ENCODE results near the gene LSS. TPM values are rescaled to one million over a fixed set of nuclear protein-coding genes. Genes with fewer than 3 reads are reported as not detected.
A peak's percentile ranks its signal among the peaks of the same experiment; 100 is the strongest.

LSS gene
- total RNA-seq, 1 experiment from 2014 or later = 101 TPM

DNA sequence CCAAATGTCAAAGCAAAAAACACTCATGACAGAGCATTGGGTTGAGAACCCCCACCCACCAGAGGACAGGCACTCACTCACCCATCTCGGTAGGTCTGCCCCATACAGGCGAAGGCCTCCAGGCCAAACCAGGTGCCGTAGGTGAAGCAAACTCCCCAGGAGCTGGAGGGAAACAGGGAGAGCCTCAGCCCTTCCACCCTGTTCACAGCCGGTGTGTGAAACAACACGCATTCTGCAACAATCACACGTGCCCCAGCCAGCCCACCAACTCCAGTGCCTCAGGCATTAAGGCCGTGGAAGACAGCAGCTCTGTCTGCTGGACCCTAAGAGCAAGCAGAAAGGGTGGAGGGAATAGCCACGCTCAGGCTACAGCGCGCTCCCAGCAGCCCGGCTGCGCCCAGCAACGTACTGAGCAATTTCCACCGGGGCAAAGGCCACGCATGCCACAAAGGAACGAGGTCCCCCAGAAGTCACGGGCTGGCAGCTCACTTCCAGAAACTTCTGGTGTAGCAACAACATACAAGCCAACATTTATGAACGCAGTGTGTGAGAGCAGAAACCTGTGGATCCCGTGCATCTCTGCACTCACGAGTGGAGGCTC, 32.9 kb downstream of the LSS start (continued):
- TF ChIP-seq, protein P1, sequence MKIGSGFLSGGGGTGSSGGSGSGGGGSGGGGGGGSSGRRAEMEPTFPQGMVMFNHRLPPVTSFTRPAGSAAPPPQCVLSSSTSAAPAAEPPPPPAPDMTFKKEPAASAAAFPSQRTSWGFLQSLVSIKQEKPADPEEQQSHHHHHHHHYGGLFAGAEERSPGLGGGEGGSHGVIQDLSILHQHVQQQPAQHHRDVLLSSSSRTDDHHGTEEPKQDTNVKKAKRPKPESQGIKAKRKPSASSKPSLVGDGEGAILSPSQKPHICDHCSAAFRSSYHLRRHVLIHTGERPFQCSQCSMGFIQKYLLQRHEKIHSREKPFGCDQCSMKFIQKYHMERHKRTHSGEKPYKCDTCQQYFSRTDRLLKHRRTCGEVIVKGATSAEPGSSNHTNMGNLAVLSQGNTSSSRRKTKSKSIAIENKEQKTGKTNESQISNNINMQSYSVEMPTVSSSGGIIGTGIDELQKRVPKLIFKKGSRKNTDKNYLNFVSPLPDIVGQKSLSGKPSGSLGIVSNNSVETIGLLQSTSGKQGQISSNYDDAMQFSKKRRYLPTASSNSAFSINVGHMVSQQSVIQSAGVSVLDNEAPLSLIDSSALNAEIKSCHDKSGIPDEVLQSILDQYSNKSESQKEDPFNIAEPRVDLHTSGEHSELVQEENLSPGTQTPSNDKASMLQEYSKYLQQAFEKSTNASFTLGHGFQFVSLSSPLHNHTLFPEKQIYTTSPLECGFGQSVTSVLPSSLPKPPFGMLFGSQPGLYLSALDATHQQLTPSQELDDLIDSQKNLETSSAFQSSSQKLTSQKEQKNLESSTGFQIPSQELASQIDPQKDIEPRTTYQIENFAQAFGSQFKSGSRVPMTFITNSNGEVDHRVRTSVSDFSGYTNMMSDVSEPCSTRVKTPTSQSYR (CRISPR knock-in tag; IDR thresholded peaks at IDR 0.05) = no peak
- no peak for TF ChIP-seq JAZF1 (CRISPR knock-in tag; IDR thresholded peaks at IDR 0.05)
- TF ChIP-seq E2F5 (CRISPR knock-in tag; IDR thresholded peaks at IDR 0.05) = no peak
- TF ChIP-seq, protein P2, sequence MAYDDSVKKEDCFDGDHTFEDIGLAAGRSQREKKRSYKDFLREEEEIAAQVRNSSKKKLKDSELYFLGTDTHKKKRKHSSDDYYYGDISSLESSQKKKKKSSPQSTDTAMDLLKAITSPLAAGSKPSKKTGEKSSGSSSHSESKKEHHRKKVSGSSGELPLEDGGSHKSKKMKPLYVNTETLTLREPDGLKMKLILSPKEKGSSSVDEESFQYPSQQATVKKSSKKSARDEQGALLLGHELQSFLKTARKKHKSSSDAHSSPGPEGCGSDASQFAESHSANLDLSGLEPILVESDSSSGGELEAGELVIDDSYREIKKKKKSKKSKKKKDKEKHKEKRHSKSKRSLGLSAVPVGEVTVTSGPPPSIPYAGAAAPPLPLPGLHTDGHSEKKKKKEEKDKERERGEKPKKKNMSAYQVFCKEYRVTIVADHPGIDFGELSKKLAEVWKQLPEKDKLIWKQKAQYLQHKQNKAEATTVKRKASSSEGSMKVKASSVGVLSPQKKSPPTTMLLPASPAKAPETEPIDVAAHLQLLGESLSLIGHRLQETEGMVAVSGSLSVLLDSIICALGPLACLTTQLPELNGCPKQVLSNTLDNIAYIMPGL (CRISPR knock-in tag; IDR thresholded peaks at IDR 0.05) = no peak
- TF ChIP-seq JUN (CRISPR knock-in tag; IDR thresholded peaks at IDR 0.05) = no peak
- TF ChIP-seq, protein P3, sequence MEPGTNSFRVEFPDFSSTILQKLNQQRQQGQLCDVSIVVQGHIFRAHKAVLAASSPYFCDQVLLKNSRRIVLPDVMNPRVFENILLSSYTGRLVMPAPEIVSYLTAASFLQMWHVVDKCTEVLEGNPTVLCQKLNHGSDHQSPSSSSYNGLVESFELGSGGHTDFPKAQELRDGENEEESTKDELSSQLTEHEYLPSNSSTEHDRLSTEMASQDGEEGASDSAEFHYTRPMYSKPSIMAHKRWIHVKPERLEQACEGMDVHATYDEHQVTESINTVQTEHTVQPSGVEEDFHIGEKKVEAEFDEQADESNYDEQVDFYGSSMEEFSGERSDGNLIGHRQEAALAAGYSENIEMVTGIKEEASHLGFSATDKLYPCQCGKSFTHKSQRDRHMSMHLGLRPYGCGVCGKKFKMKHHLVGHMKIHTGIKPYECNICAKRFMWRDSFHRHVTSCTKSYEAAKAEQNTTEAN (CRISPR knock-in tag; IDR thresholded peaks at IDR 0.05) = no peak

GRCh38 chr21:46194374-46195334, 33.9 kb downstream of the LSS start:
- H3K4me3 Mint-ChIP-seq = no peak overlapping the region
- POLR2A ChIA-PET = no interaction called here
- peak overlapping the region; percentile 65; the same call in 1 of the 2 replicates for H3K27ac Mint-ChIP-seq
- no peaks in the 10 kb centered on the region for H3K27me3 Mint-ChIP-seq (ENCODE audit: low read depth)
- peaks cover 66% of the 10 kb centered on the region for H3K36me3 Mint-ChIP-seq
- no peaks in the 10 kb centered on the region for H3K4me1 Mint-ChIP-seq
- no peak for ATAC-seq
- peaks cover 10% of the 10 kb centered on the region for H3K9me3 Mint-ChIP-seq
- CTCF ChIA-PET = no interaction called here
- peak; percentile 7 for DNase-seq (ENCODE audit: low spot score)
- TF ChIP-seq KAT7 (CRISPR knock-in tag; IDR thresholded peaks at IDR 0.05; ENCODE audit: borderline replicate concordance) (no peak), RELA (CRISPR knock-in tag; IDR thresholded peaks at IDR 0.05; ENCODE audit: borderline replicate concordance) (no peak), RORB (CRISPR knock-in tag; IDR thresholded peaks at IDR 0.05) (no peak), JAZF1 (CRISPR knock-in tag; IDR thresholded peaks at IDR 0.05) (no peak), ERG (CRISPR knock-in tag; IDR thresholded peaks at IDR 0.05) (no peak), NFATC4 (CRISPR knock-in tag; IDR thresholded peaks at IDR 0.05) (no peak), SMAD4 (CRISPR knock-in tag; IDR thresholded peaks at IDR 0.05) (no peak), ZNF219 (CRISPR knock-in tag; IDR thresholded peaks at IDR 0.05; ENCODE audit: borderline replicate concordance) (no peak)
- TF ChIP-seq, protein P4, sequence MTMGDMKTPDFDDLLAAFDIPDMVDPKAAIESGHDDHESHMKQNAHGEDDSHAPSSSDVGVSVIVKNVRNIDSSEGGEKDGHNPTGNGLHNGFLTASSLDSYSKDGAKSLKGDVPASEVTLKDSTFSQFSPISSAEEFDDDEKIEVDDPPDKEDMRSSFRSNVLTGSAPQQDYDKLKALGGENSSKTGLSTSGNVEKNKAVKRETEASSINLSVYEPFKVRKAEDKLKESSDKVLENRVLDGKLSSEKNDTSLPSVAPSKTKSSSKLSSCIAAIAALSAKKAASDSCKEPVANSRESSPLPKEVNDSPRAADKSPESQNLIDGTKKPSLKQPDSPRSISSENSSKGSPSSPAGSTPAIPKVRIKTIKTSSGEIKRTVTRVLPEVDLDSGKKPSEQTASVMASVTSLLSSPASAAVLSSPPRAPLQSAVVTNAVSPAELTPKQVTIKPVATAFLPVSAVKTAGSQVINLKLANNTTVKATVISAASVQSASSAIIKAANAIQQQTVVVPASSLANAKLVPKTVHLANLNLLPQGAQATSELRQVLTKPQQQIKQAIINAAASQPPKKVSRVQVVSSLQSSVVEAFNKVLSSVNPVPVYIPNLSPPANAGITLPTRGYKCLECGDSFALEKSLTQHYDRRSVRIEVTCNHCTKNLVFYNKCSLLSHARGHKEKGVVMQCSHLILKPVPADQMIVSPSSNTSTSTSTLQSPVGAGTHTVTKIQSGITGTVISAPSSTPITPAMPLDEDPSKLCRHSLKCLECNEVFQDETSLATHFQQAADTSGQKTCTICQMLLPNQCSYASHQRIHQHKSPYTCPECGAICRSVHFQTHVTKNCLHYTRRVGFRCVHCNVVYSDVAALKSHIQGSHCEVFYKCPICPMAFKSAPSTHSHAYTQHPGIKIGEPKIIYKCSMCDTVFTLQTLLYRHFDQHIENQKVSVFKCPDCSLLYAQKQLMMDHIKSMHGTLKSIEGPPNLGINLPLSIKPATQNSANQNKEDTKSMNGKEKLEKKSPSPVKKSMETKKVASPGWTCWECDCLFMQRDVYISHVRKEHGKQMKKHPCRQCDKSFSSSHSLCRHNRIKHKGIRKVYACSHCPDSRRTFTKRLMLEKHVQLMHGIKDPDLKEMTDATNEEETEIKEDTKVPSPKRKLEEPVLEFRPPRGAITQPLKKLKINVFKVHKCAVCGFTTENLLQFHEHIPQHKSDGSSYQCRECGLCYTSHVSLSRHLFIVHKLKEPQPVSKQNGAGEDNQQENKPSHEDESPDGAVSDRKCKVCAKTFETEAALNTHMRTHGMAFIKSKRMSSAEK (CRISPR knock-in tag; IDR thresholded peaks at IDR 0.05; ENCODE audit: borderline replicate concordance) = no peak
- TF ChIP-seq, protein P5, sequence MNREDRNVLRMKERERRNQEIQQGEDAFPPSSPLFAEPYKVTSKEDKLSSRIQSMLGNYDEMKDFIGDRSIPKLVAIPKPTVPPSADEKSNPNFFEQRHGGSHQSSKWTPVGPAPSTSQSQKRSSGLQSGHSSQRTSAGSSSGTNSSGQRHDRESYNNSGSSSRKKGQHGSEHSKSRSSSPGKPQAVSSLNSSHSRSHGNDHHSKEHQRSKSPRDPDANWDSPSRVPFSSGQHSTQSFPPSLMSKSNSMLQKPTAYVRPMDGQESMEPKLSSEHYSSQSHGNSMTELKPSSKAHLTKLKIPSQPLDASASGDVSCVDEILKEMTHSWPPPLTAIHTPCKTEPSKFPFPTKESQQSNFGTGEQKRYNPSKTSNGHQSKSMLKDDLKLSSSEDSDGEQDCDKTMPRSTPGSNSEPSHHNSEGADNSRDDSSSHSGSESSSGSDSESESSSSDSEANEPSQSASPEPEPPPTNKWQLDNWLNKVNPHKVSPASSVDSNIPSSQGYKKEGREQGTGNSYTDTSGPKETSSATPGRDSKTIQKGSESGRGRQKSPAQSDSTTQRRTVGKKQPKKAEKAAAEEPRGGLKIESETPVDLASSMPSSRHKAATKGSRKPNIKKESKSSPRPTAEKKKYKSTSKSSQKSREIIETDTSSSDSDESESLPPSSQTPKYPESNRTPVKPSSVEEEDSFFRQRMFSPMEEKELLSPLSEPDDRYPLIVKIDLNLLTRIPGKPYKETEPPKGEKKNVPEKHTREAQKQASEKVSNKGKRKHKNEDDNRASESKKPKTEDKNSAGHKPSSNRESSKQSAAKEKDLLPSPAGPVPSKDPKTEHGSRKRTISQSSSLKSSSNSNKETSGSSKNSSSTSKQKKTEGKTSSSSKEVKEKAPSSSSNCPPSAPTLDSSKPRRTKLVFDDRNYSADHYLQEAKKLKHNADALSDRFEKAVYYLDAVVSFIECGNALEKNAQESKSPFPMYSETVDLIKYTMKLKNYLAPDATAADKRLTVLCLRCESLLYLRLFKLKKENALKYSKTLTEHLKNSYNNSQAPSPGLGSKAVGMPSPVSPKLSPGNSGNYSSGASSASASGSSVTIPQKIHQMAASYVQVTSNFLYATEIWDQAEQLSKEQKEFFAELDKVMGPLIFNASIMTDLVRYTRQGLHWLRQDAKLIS (CRISPR knock-in tag; IDR thresholded peaks at IDR 0.05; ENCODE audit: borderline replicate concordance) = no peak

Data from WTC11 (cell line).